C4-2B (cell line): ENCODE measurements around the gene EEIG1.

Experiments
- ZFX ChIP-seq: fragments of 450-650 bp; IDR thresholded peaks from 2 replicates; pipeline ENCODE4 v1.6.1; 2017
- TF ChIP-seq, protein P1 (sequence below): fragments of 450-650 bp; conservative IDR thresholded peaks from 2 replicates; pipeline ENCODE4 v1.5.1; 2017; ENCODE audit warnings: mild to moderate bottlenecking

DNA sequence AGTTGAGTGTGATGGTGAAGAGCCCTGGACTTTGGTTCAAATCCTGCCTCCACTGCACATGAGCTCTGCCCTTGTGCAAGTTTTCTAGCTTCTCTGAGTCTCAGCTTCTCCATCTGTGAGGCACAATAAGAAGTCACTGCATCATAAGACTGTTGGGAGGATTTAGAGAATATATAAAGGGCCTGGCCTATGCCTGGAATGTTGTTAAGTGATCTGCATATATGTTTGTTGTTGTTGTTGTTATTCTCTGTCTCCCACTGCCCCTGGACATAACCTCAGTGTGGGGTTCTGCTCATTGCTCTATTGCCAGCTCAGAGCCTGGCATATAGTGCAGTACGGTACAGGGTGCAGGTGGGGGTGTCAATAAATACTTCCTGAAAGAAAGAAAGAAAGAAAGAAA is 40.3 kb upstream of the EEIG1 start:
- TF ChIP-seq, protein P1, sequence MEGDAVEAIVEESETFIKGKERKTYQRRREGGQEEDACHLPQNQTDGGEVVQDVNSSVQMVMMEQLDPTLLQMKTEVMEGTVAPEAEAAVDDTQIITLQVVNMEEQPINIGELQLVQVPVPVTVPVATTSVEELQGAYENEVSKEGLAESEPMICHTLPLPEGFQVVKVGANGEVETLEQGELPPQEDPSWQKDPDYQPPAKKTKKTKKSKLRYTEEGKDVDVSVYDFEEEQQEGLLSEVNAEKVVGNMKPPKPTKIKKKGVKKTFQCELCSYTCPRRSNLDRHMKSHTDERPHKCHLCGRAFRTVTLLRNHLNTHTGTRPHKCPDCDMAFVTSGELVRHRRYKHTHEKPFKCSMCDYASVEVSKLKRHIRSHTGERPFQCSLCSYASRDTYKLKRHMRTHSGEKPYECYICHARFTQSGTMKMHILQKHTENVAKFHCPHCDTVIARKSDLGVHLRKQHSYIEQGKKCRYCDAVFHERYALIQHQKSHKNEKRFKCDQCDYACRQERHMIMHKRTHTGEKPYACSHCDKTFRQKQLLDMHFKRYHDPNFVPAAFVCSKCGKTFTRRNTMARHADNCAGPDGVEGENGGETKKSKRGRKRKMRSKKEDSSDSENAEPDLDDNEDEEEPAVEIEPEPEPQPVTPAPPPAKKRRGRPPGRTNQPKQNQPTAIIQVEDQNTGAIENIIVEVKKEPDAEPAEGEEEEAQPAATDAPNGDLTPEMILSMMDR: no peak
- no peak for TF ChIP-seq ZFX
